ENCODE data around the gene HS1BP3. TPM values are rescaled to one million over a fixed set of nuclear protein-coding genes. Genes with fewer than 3 reads are reported as not detected.

HS1BP3 gene
- total RNA-seq, 4 donors from 2014 or later, result 30.8 to 42.7 (median 41.7) TPM

DNA sequence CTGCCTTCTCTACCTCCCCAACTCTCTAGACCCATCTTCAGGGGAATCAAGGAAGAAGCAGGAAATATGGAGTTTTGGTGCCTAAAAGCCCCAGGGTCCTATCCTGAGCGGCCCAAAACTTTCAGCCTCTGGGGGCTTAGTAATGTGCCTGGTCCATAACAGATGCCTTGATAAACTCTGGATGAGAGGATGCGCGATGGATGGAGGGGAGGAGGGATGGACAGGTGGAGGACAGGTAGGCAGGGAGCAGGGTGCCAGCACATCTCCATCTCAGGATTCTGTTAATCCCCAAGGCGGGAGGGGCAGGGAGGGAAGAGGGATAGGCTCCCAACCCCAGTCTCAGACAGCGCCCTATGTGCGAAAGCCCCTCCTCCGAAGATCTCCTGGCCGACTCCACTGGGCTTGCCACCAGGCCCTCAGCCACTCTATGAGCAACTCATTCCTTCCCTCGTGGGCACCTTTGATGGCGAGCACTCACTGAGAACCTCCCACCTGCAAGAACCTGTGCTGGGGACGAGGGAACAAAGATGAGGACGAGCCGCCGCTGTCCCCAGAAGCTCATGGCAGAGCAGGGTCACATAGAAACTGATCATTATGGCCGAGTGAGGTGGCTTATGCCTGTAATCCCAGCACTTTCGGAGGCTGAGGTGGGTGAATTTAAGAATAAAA, 23.1 kb downstream of the HS1BP3 start:
- DNase-seq, result no peak
- Histone ChIP-seq H3K9me3 (no peaks in the 10 kb centered on the region), H3K4me3 (replicated peaks in 1 of 3) (no peak overlapping the region), H3K27me3 (no peaks in the 10 kb centered on the region), H3K27ac (peak overlapping the region in 2 of 3 donors; percentile 74 to 75), H3K4me1 (peaks cover 5 to 23% of the 10 kb centered on the region in 2 donors), H3K36me3 (peaks cover 11 to 17% of the 10 kb centered on the region in 2 donors)
- TF ChIP-seq POLR2A (IDR thresholded peaks at IDR 0.05), result no peak
- TF ChIP-seq, protein P1, sequence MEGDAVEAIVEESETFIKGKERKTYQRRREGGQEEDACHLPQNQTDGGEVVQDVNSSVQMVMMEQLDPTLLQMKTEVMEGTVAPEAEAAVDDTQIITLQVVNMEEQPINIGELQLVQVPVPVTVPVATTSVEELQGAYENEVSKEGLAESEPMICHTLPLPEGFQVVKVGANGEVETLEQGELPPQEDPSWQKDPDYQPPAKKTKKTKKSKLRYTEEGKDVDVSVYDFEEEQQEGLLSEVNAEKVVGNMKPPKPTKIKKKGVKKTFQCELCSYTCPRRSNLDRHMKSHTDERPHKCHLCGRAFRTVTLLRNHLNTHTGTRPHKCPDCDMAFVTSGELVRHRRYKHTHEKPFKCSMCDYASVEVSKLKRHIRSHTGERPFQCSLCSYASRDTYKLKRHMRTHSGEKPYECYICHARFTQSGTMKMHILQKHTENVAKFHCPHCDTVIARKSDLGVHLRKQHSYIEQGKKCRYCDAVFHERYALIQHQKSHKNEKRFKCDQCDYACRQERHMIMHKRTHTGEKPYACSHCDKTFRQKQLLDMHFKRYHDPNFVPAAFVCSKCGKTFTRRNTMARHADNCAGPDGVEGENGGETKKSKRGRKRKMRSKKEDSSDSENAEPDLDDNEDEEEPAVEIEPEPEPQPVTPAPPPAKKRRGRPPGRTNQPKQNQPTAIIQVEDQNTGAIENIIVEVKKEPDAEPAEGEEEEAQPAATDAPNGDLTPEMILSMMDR (IDR thresholded peaks at IDR 0.05), result no peak
- intact Hi-C loops (cut with DNase I), result no loop called here
- 87 to 89% methylated on average over 12 to 16 of the region's 16 CpGs for WGBS, 2 donors

DNA sequence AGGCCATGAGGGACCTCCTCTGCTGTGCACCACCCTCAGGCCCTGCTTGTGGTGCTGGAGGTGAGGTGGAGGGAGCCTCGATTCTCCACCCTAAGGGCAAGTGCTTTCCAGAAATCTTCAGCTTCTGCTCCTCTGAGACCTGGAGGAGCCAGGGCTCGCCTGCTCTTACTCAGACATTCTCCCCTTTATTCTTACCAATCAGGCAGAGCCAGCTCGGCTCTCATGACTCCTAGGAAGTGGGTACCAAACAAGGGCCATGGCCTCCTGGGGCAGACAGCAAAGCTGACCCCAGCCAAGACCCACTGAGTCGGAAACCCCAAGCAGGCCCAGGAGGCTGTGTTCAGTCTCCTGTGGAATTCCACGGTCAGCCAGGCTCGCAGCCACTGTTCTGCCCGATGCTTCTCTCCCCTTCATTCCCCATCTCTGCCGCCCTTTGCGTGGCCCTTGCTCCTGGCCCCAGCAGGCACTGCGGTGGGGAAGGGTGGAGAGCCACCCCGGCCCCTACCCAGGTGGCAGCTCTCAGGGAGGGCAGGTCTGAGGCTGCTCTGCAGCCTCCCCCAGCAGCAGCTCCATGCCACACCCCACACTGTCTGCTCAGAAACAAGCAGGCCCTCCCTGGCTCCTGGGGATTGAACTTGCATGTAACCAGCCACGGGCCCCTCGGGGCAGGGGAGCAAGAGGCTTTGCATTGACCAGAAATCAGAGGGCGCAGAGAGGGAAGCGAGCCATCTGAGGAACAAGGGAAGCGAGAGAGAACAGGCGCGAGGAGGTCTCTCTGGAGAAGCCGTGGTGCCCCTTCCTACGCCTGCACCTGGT, 24.0 kb downstream of the HS1BP3 start:
- Histone ChIP-seq H3K4me1 (peaks cover 5 to 16% of the 10 kb centered on the region in 2 donors), H3K9me3 (no peaks in the 10 kb centered on the region), H3K27me3 (no peaks in the 10 kb centered on the region), H3K36me3 (peaks cover 14 to 22% of the 10 kb centered on the region in 2 donors), H3K4me3 (replicated peaks in 1 of 3) (no peak overlapping the region), H3K27ac (peak overlapping the region; percentile 74 to 85 (median 75))
- peak; percentile 74 to 80 for DNase-seq
- intact Hi-C loops (cut with DNase I), result no loop called here
- TF ChIP-seq POLR2A (IDR thresholded peaks at IDR 0.05), result no peak
- TF ChIP-seq, protein P1 (IDR thresholded peaks at IDR 0.05), result no peak
- WGBS, 2 donors, result 65 to 67% methylated on average over 18 of the region's 20 CpGs

DNA sequence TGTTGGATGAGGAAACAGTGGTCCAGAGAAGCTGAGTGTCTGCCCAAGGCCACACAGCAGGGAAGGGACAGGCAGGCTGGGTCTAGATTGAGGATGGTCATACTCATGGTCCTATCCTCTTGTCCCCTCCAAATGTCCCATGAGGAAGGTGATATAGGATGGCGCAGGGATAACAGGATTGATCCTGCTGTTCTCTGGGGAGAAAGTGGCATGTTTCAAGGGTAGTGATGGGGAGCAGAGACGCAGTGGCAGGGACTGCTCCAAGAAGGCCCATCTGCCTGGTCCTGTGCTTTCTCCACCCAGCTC, 24.6 kb downstream of the HS1BP3 start:
- intact Hi-C loops (cut with DNase I), result no loop called here
- Histone ChIP-seq H3K4me1 (peaks cover 5 to 16% of the 10 kb centered on the region in 2 donors), H3K4me3 (replicated peaks in 1 of 3) (no peak overlapping the region), H3K27ac (peak overlapping the region; percentile 74 to 85 (median 75)), H3K27me3 (no peaks in the 10 kb centered on the region), H3K9me3 (no peaks in the 10 kb centered on the region), H3K36me3 (peaks cover 19 to 25% of the 10 kb centered on the region in 2 donors)
- DNase-seq, result no peak
- TF ChIP-seq POLR2A (IDR thresholded peaks at IDR 0.05), result no peak
- TF ChIP-seq, protein P1 (IDR thresholded peaks at IDR 0.05), result no peak
- WGBS, 2 donors, result 100% methylated on average over 2 of the region's 2 CpGs

DNA sequence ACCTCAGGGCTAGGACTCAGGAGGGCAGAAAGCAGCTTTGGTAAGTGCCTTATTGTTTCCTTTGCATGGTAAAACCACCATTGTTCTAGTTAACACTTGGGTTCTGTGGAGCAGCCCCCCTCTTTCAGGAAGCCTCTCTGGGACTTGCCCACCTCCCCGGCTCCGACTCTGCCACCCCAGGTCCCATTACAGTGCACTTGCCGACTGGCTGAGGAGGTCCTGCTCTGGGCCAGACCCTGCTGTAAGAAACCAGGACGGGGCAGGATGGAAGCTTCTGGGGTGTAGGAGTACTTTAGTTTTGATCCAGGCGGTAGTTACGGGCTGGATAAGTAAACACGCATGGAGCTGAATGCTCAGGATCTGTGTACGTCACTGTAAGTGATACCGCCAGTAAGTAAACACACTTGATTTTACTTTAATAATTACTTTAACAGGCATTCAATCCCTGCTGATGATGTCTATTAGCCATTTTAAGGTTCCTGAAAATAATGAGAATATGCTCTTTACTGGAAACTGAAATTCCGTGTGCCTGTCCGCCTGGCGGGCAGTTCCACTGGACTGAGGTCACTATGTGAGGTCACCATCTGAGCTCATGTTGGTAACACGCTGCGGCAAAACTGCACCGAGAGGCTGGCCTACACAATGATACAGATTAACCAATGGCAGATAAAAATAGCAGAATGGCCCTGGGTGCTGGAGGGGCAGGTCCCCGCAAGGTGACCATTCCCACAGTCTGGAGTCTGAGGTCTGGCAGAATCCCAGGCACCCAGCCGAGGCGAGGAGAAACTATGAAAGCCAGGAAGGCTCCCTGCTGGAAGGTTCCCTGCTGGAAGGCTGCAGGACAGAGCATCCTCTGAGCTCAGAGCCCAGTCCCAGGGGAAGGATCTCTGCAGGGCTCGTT, 25.2 kb downstream of the HS1BP3 start:
- Histone ChIP-seq H3K27ac (peak overlapping the region in 2 of 3 donors; percentile 75 to 85), H3K9me3 (no peaks in the 10 kb centered on the region), H3K27me3 (no peaks in the 10 kb centered on the region), H3K36me3 (peaks cover 19 to 25% of the 10 kb centered on the region in 2 donors), H3K4me3 (replicated peaks in 1 of 3) (no peak overlapping the region), H3K4me1 (peaks cover 5 to 16% of the 10 kb centered on the region in 2 donors)
- intact Hi-C loops (cut with DNase I), result no loop called here
- 87 to 90% methylated on average over 19 of the region's 19 CpGs for WGBS, 2 donors
- peak in 1 of 2 donors; percentile 3 for DNase-seq
- TF ChIP-seq, protein P1 (IDR thresholded peaks at IDR 0.05), result no peak
- no peak for TF ChIP-seq POLR2A (IDR thresholded peaks at IDR 0.05)

Measured in thyroid gland (tissue), 4 donors.